NCI-H1930 (cell line): ENCODE data around the gene FAM184B.

Experiments used
- DNase-seq, 2 experiments: peaks; one replicate each; lab custom pipeline; 2025; lab: John Stamatoyannopoulos, UW

FAM184B gene

GRCh38 chr4:17773135-17773698 lies 8.2 kb downstream of the FAM184B start:
- no peak for DNase-seq

DNA sequence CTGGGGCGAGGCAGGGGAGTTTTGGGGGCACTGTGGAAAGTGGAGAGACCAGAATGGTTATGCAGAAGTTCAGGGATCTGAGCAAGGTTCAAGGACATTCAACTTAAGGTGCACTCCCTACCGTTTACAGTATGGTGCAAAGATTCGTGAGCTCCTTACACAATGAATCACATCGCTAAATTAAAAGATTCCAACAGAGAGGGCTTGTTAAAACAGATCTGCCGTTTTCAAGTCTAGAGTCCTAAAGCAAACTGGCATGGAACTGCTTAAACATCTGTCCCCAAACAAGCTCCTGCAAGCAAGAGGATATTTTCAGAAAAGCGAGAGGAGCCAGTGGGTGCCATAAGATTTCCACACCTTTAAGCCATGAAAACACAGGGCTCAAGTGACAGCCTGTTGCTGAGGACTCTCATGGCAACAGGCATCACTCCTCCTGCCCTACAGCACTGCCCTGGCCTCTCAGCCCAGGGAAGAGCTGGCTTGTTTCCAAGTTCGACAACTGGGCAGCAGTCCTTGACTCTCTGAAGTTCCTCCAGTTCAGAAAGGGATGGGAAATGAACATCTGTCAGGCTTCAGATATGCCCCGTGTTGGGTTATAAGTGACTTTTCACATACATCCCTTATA lies 10.0 kb downstream of the FAM184B start:
- no peak for DNase-seq

- DNase-seq: no peak
Measured at GRCh38 chr4:17770845-17771244, 10.6 kb downstream of the FAM184B start.

- DNase-seq: no peak
Measured at GRCh38 chr4:17769406-17770174, 11.8 kb downstream of the FAM184B start.

GRCh38 chr4:17766826-17767458 lies 14.5 kb downstream of the FAM184B start:
- no peak for DNase-seq

DNA sequence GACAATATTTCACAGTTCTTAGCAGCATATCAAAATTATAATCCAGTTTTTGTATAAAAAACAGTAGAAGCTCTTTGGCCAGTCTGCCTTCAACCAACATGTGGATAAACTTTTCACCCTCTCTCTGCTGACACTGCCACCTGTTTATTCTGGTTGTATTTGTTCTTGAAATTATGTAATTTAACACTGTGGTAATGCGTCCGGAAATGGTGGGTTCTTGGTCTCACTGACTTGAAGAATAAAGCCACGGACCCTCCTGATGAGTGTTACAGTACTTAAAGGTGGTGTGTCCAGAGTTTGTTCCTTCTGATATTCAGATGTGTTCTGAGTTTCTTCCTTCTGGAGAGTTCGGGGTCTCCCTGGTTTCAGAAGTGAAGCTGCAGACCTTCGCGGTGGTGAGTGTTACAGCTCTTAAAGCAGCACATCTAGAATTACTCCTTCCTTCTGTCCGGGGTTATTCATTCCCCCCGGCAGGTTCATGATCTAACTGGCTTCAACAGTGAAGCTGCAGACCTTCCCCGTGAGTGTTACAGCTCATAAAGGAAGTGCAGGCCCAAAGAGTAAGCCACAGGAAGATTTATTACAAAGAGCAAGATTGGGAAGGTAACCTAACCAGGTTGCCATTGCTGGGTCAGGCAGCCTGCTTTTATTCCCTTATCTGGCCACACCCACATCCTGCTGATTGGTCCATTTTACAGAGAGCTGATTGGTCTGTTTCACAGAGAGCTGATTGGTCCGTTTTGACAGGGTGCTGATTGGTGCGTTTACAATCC lies 15.7 kb downstream of the FAM184B start:
- no peak for DNase-seq

- no peak for DNase-seq
Measured at GRCh38 chr4:17763931-17764330, 17.5 kb downstream of the FAM184B start.

DNA sequence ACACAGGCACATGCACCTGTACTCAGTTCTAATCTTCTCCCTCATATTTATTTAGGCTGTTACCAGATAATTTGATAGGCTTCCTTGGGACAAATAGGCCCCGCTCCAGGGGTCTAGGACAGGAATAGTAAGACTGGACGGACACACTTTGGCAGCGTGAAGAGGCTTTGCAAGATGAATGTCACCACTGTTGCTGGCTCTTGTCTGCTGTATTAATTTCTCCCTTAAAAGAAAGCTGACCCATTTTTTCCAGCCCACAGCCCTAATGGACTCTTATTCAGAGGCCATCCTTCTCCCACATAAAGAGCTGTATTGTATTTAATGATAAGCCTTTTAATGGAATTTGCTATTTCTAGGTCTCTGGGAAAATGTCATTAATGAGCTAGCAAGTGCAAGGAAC lies 18.0 kb downstream of the FAM184B start:
- DNase-seq: no peak

DNA sequence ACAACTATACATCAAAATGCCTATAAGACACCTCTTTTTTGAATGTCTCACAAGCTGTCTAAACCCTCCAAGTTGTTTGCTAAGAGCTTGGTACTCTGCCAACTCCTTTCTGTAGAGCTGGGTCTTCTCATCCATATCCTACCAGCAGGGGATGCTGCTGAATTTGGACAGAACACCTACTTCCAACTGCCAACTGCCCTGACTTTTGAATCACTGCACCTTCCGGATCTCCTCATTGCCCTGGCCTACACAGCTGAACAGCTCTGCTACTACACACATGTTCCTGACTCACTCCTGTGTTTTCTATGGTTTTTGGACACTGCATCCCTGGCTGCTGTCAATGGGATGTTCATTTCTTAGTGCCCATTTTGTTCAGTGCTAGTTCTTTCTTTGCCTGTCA lies 18.7 kb downstream of the FAM184B start:
- no peak for DNase-seq

- DNase-seq: no peak
Measured at GRCh38 chr4:17761062-17761461, 20.4 kb downstream of the FAM184B start.

- DNase-seq: no peak
Measured at GRCh38 chr4:17760626-17761025, 20.8 kb downstream of the FAM184B start.

- no peak for DNase-seq
Measured at GRCh38 chr4:17758485-17758884, 22.9 kb downstream of the FAM184B start.

- DNase-seq: no peak
Measured at GRCh38 chr4:17757621-17758020, 23.8 kb downstream of the FAM184B start.

DNA sequence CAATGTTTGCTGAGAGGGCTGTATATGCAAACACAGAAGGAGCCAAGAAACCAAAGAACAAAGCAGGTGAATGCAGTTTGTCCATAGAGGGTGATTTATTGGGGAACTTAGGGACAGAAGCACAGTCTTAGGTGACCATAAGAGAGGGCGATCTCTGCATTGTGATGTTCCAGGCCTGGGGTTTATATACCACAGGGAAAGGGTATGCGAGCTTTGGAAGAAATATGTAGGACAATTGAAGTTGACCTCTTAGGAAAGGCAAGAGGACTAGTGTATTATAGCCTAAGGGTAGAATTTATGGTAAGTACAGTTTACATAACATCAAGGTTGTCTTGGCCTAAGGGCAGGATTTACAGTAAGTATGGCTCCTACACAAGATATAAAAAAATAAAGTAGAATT lies 27.8 kb downstream of the FAM184B start:
- DNase-seq: no peak

DNA sequence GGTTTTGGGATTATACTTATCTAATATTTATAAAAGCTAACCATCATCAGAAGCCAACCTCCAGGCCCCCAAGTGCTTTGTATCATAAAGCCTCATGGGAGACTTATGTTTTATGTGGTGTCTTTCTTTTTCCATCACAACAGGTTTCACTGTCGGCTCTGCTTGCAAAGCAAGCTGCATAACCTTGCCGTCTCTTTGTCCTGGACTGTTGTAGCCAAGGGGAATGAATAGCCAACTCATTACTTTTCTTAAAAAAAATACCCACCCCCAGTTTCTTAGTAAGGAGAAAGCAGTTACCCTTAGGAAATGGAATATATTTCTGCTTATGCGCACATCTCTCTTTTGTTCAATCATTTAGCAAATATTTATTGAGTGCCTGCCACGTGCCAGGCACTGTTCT lies 40.7 kb downstream of the FAM184B start:
- peak in 1 of 2 experiments; percentile 7 for DNase-seq

- DNase-seq: no peak
Measured at GRCh38 chr4:17736484-17736883, 44.9 kb downstream of the FAM184B start.

DNA sequence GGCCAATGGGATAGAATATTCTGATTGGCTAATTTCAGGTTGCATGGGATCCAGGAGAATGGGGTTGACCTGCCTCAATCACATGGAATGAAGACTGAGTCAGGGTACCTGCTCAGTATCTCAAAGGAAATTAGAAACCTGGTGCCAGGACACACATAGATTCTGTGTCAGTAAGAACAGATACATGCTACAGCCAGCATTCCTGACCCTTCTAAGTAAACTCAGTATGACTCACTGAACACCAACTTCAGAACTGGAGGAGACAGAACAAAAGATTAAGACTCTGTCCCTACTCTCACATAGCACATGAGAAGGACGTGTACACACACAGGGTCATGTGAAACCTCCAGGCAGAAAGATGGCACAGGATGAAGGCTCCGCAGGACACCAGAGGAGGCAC lies 54.5 kb downstream of the FAM184B start:
- DNase-seq: no peak

DNA sequence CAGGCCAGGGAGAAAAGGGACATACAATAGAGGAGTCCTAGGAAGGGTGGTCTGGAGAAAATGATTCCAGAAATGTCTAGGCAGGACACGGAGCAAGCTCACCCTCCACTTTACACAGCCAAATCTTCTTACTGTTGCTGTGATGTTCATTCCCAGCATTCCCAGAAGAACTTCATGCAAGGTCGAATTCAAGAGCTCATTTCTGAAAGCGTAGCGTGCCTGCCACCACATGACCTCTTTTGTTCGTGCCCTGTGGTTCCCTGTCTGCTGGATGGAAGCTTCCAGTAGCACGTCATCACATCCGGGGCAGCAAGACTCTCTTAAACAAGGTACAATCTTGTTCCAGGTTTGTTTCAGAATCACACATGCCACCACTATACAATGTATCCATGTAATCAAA lies 57.8 kb downstream of the FAM184B start:
- no peak for DNase-seq

DNA sequence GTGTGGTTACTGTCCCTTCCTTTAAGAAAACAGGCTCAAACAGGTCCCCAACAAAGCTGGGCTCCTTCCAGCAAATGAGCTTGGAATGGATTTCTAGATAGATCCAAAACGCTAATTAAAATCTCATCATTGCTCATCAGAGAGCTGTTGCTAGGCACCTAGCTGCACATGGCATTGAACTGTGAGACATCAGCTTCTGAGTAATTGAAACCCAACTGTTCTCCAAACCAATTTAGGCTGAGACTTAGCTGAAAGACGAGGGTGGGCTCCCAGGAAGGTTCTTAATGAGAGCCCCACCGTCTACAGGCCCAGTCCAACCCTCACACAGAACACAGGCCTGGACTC lies 59.1 kb downstream of the FAM184B start:
- no peak for DNase-seq

- no peak for DNase-seq
Measured at GRCh38 chr4:17721496-17722355, 59.7 kb downstream of the FAM184B start.

GRCh38 chr4:17719106-17719505 lies 62.3 kb downstream of the FAM184B start:
- no peak for DNase-seq
